GM23338 (cell line): ENCODE measurements around the gene SIPA1. TPM values are rescaled to one million over a fixed set of nuclear protein-coding genes. Genes with fewer than 3 reads are reported as not detected.
A peak's percentile ranks its signal among the peaks of the same experiment; 100 is the strongest.

ENCODE experiments used
- ATAC-seq: fragments of 200-7000 bp; cut with Tn5 transposase; 3 replicates; pipeline ENCODE4 v1.9.1; 2020
- DNase-seq: peaks from one replicate; pipeline ENCODE4 v3.0.0-alpha.2; 2015; ENCODE audit warnings: low spot score
- H2AFZ ChIP-seq: fragments of 200-600 bp; sonication (generic); 2 replicates; pipeline ENCODE4 v1.8.0; 2016; ENCODE audit warnings: antibody characterized with exemption, mild to moderate bottlenecking, moderate library complexity
- H3F3A ChIP-seq: fragments of 200-600 bp; sonication (generic); replicated peaks from 2 replicates; pipeline ENCODE4 v1.8.0; 2017; ENCODE audit warnings: antibody characterized with exemption, mixed run types, low read depth
- H3K27ac ChIP-seq: fragments of 200-600 bp; sonication (generic); 2 replicates; pipeline ENCODE4 v1.6.1; 2016; ENCODE audit warnings: low read depth
- H3K27me3 ChIP-seq: fragments of 200-600 bp; sonication (generic); 2 replicates; pipeline ENCODE4 v1.8.0; 2016; ENCODE audit warnings: mild to moderate bottlenecking, mixed run types, moderate library complexity; ENCODE audit not compliant: insufficient read depth
- H3K36me3 ChIP-seq: fragments of 200-600 bp; sonication (generic); 2 replicates; pipeline ENCODE4 v1.8.0; 2016; ENCODE audit warnings: mild to moderate bottlenecking; ENCODE audit not compliant: insufficient read depth
- H3K4me1 ChIP-seq: fragments of 200-600 bp; sonication (generic); 2 replicates; pipeline ENCODE4 v1.8.0; 2016; ENCODE audit warnings: mild to moderate bottlenecking, moderate library complexity; ENCODE audit not compliant: insufficient read depth
- H3K4me2 ChIP-seq: fragments of 200-600 bp; sonication (generic); 2 replicates; pipeline ENCODE4 v1.7.1; 2017; ENCODE audit warnings: mixed run types
- H3K4me3 ChIP-seq: fragments of 200-600 bp; sonication (generic); 2 replicates; pipeline ENCODE4 v1.6.1; 2016; ENCODE audit warnings: mixed run types
- H3K79me2 ChIP-seq: fragments of 200-600 bp; sonication (generic); replicated peaks from 2 replicates; pipeline ENCODE4 v1.8.0; 2017; ENCODE audit warnings: mild to moderate bottlenecking; ENCODE audit not compliant: insufficient read depth
- H3K9me2 ChIP-seq: fragments of 200-600 bp; sonication (generic); 2 replicates; pipeline ENCODE4 v1.8.0; 2017; ENCODE audit not compliant: insufficient read depth
- H4K20me1 ChIP-seq: fragments of 200-600 bp; sonication (generic); replicated peaks from 2 replicates; pipeline ENCODE4 v1.8.0; 2017; ENCODE audit warnings: mild to moderate bottlenecking; ENCODE audit not compliant: insufficient read depth
- H3K27ac Mint-ChIP-seq: 2 replicates; pipeline ENCODE4 v1.8.0; 2020; ENCODE audit warnings: inconsistent platforms, mild to moderate bottlenecking, moderate library complexity, mixed read lengths
- H3K27me3 Mint-ChIP-seq: 3 replicates; pipeline ENCODE4 v1.8.0; 2022; ENCODE audit warnings: low read depth, mild to moderate bottlenecking, moderate library complexity, mixed read lengths, inconsistent platforms; ENCODE audit not compliant: insufficient read depth, poor library complexity
- H3K36me3 Mint-ChIP-seq: 3 replicates; pipeline ENCODE4 v1.8.0; 2021; ENCODE audit warnings: low read depth, mild to moderate bottlenecking, inconsistent platforms, moderate library complexity, mixed read lengths
- H3K4me1 Mint-ChIP-seq: 3 replicates; pipeline ENCODE4 v1.8.0; 2020; ENCODE audit warnings: mild to moderate bottlenecking, inconsistent platforms, mixed read lengths
- H3K4me3 Mint-ChIP-seq: 3 replicates; pipeline ENCODE4 v1.8.0; 2021; ENCODE audit warnings: moderate library complexity, mild to moderate bottlenecking, inconsistent platforms, mixed read lengths
- H3K9me3 Mint-ChIP-seq: 3 replicates; pipeline ENCODE4 v1.8.0; 2020; ENCODE audit warnings: moderate library complexity, mild to moderate bottlenecking, inconsistent platforms, mixed read lengths
- CREB1 ChIP-seq: fragments of 250-450 bp; sonication (Bioruptor Pico); IDR thresholded peaks from 2 replicates; pipeline ENCODE4 v1.5.0; 2020; ENCODE audit warnings: low read depth, mild to moderate bottlenecking, moderate library complexity
- EZH2 ChIP-seq: fragments of 200-600 bp; sonication (generic); IDR thresholded peaks from one replicate; pipeline ENCODE4 v1.8.0; 2017; ENCODE audit warnings: antibody characterized with exemption, mild to moderate bottlenecking, low read depth; ENCODE audit not compliant: unreplicated experiment
- EZH2phosphoT487 ChIP-seq: fragments of 200-600 bp; sonication (generic); IDR thresholded peaks from one replicate; pipeline ENCODE4 v1.8.1; 2018; ENCODE audit warnings: antibody characterized with exemption; ENCODE audit not compliant: unreplicated experiment
- JUNB ChIP-seq: IDR thresholded peaks from one replicate; pipeline ENCODE4 v1.6.1; 2016; ENCODE audit warnings: antibody characterized with exemption; ENCODE audit not compliant: unreplicated experiment
- NANOG ChIP-seq: IDR thresholded peaks from 2 replicates; pipeline ENCODE4 v1.6.1; 2016; ENCODE audit warnings: antibody characterized with exemption, borderline replicate concordance
- POLR2AphosphoS5 ChIP-seq: IDR thresholded peaks from 2 replicates; pipeline ENCODE4 v1.6.1; 2016; ENCODE audit warnings: antibody characterized with exemption, low read depth
- STAT1 ChIP-seq: IDR thresholded peaks from one replicate; pipeline ENCODE4 v1.6.1; 2016; ENCODE audit warnings: antibody characterized with exemption; ENCODE audit not compliant: unreplicated experiment
- ZNF114 ChIP-seq: fragments of 250-450 bp; sonication (Bioruptor Pico); IDR thresholded peaks from 2 replicates; pipeline ENCODE4 v1.5.0; 2020; ENCODE audit warnings: mild to moderate bottlenecking, moderate library complexity
- ZNF331 ChIP-seq: fragments of 250-450 bp; sonication (Bioruptor Pico); IDR thresholded peaks from 2 replicates; pipeline ENCODE4 v1.5.0; 2020; ENCODE audit warnings: low read depth, mild to moderate bottlenecking, moderate library complexity
- polyA plus RNA-seq: library from polyadenylated mRNA; unstranded; fragments of >200 nt; fragmentation: Nextera tagmentation; extraction: Ambion mirVana; gene quantifications from 2 replicates; pipeline ENCODE4 v1.2.1, GENCODE V29; 2016
- total RNA-seq: library from RNA; depleted of rRNA; stranded (reverse); fragments of >200 nt; shearing (Covaris generic); gene quantifications from 2 replicates; pipeline ENCODE4 v1.2.3, GENCODE V29; 2014
- TF ChIP-seq, protein P1 (sequence below): fragments of 250-450 bp; sonication (Bioruptor Pico); IDR thresholded peaks from 2 replicates; pipeline ENCODE4 v1.5.0; 2020; ENCODE audit warnings: mild to moderate bottlenecking, moderate library complexity
- TF ChIP-seq, protein P2 (sequence below), 2 experiments: fragments of 200-600 bp in 1 of 2; sonication (generic) in 1 of 2; conservative IDR thresholded peaks; 2 replicates each; pipeline versions ENCODE4 v1.5.1 to v1.6.1; 2016 to 2017; ENCODE audit warnings: antibody characterized with exemption in 2 of 2, low read depth in 2 of 2, mild to moderate bottlenecking in 2 of 2, moderate library complexity in 1 of 2
- TF ChIP-seq, protein P3 (sequence below): IDR thresholded peaks from 2 replicates; pipeline ENCODE4 v1.6.1; 2016; ENCODE audit warnings: antibody characterized with exemption
- TF ChIP-seq, protein P4 (sequence below): IDR thresholded peaks from one replicate; pipeline ENCODE4 v1.6.1; 2018; ENCODE audit warnings: antibody characterized with exemption; ENCODE audit not compliant: unreplicated experiment

Gene SIPA1
- total and polyA plus RNA-seq, 2 experiments from 2014 or later = 50.1 to 54.6 TPM

DNA sequence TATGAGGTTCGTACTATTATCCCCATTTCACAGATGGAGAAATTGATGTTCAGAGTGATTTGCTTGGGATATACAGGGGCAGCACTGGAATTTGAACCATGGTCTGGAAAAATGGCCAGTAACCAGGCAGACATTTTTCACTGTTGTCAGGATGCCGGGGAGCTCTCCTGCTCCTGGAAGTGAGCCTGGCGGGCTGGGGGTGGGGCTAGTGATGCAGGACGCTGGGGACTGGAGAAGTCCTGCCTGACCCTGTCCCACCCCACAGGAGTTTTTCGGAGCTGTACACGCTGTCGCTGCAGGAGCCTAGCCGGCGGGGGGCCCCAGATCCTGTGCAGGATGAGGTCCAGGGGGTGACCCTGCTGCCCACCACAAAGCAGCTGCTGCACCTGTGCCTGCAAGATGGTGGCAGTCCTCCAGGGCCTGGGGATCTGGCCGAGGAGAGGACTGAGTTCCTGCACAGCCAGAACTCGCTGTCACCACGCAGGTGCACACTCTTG lies 11.1 kb downstream of the SIPA1 start:
- peak overlapping the region; percentile 10; the same call in 1 of the 3 replicates for H3K4me3 Mint-ChIP-seq
- Histone ChIP-seq H3F3A (peaks cover 18% of the 10 kb centered on the region), H3K27me3 (no peaks in the 10 kb centered on the region), H3K4me2 (no peak overlapping the region), H3K9me2 (no peaks in the 10 kb centered on the region), H4K20me1 (no peaks in the 10 kb centered on the region), H3K4me3 (no peak overlapping the region), H3K36me3 (no peaks in the 10 kb centered on the region), H2AFZ (no peak overlapping the region), H3K79me2 (no peaks in the 10 kb centered on the region), H3K27ac (no peak overlapping the region), H3K4me1 (peaks cover 24% of the 10 kb centered on the region)
- H3K9me3 Mint-ChIP-seq = no peaks in the 10 kb centered on the region
- peaks cover 9% of the 10 kb centered on the region; the same call in 2 of the 3 replicates for H3K36me3 Mint-ChIP-seq
- H3K4me1 Mint-ChIP-seq = peaks cover 31% of the 10 kb centered on the region
- no peak for ATAC-seq
- peaks cover 19% of the 10 kb centered on the region for H3K27me3 Mint-ChIP-seq
- no peak for DNase-seq
- TF ChIP-seq STAT1 (no peak), EZH2phosphoT487 (no peak), ZNF331 (no peak), CREB1 (CRISPR knock-in tag) (no peak), EZH2 (no peak), POLR2AphosphoS5 (no peak), NANOG (no peak), ZNF114 (no peak), JUNB (no peak)
- TF ChIP-seq, protein P1, sequence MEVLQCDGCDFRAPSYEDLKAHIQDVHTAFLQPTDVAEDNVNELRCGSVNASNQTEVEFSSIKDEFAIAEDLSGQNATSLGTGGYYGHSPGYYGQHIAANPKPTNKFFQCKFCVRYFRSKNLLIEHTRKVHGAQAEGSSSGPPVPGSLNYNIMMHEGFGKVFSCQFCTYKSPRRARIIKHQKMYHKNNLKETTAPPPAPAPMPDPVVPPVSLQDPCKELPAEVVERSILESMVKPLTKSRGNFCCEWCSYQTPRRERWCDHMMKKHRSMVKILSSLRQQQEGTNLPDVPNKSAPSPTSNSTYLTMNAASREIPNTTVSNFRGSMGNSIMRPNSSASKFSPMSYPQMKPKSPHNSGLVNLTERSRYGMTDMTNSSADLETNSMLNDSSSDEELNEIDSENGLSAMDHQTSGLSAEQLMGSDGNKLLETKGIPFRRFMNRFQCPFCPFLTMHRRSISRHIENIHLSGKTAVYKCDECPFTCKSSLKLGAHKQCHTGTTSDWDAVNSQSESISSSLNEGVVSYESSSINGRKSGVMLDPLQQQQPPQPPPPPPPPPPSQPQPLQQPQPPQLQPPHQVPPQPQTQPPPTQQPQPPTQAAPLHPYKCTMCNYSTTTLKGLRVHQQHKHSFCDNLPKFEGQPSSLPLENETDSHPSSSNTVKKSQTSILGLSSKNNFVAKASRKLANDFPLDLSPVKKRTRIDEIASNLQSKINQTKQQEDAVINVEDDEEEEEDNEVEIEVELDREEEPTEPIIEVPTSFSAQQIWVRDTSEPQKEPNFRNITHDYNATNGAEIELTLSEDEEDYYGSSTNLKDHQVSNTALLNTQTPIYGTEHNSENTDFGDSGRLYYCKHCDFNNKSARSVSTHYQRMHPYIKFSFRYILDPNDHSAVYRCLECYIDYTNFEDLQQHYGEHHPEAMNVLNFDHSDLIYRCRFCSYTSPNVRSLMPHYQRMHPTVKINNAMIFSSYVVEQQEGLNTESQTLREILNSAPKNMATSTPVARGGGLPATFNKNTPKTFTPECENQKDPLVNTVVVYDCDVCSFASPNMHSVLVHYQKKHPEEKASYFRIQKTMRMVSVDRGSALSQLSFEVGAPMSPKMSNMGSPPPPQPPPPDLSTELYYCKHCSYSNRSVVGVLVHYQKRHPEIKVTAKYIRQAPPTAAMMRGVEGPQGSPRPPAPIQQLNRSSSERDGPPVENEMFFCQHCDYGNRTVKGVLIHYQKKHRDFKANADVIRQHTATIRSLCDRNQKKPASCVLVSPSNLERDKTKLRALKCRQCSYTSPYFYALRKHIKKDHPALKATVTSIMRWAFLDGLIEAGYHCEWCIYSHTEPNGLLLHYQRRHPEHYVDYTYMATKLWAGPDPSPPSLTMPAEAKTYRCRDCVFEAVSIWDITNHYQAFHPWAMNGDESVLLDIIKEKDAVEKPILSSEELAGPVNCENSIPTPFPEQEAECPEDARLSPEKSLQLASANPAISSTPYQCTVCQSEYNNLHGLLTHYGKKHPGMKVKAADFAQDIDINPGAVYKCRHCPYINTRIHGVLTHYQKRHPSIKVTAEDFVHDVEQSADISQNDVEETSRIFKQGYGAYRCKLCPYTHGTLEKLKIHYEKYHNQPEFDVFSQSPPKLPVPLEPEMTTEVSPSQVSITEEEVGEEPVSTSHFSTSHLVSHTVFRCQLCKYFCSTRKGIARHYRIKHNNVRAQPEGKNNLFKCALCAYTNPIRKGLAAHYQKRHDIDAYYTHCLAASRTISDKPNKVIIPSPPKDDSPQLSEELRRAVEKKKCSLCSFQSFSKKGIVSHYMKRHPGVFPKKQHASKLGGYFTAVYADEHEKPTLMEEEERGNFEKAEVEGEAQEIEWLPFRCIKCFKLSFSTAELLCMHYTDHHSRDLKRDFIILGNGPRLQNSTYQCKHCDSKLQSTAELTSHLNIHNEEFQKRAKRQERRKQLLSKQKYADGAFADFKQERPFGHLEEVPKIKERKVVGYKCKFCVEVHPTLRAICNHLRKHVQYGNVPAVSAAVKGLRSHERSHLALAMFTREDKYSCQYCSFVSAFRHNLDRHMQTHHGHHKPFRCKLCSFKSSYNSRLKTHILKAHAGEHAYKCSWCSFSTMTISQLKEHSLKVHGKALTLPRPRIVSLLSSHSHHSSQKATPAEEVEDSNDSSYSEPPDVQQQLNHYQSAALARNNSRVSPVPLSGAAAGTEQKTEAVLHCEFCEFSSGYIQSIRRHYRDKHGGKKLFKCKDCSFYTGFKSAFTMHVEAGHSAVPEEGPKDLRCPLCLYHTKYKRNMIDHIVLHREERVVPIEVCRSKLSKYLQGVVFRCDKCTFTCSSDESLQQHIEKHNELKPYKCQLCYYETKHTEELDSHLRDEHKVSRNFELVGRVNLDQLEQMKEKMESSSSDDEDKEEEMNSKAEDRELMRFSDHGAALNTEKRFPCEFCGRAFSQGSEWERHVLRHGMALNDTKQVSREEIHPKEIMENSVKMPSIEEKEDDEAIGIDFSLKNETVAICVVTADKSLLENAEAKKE = no peak
- TF ChIP-seq, protein P2, sequence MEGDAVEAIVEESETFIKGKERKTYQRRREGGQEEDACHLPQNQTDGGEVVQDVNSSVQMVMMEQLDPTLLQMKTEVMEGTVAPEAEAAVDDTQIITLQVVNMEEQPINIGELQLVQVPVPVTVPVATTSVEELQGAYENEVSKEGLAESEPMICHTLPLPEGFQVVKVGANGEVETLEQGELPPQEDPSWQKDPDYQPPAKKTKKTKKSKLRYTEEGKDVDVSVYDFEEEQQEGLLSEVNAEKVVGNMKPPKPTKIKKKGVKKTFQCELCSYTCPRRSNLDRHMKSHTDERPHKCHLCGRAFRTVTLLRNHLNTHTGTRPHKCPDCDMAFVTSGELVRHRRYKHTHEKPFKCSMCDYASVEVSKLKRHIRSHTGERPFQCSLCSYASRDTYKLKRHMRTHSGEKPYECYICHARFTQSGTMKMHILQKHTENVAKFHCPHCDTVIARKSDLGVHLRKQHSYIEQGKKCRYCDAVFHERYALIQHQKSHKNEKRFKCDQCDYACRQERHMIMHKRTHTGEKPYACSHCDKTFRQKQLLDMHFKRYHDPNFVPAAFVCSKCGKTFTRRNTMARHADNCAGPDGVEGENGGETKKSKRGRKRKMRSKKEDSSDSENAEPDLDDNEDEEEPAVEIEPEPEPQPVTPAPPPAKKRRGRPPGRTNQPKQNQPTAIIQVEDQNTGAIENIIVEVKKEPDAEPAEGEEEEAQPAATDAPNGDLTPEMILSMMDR (conservative IDR thresholded peaks at IDR 0.05; ENCODE audit: low read depth in 2 of 2) = no peak
- TF ChIP-seq, protein P3, sequence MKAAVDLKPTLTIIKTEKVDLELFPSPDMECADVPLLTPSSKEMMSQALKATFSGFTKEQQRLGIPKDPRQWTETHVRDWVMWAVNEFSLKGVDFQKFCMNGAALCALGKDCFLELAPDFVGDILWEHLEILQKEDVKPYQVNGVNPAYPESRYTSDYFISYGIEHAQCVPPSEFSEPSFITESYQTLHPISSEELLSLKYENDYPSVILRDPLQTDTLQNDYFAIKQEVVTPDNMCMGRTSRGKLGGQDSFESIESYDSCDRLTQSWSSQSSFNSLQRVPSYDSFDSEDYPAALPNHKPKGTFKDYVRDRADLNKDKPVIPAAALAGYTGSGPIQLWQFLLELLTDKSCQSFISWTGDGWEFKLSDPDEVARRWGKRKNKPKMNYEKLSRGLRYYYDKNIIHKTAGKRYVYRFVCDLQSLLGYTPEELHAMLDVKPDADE = no peak
- TF ChIP-seq, protein P4, sequence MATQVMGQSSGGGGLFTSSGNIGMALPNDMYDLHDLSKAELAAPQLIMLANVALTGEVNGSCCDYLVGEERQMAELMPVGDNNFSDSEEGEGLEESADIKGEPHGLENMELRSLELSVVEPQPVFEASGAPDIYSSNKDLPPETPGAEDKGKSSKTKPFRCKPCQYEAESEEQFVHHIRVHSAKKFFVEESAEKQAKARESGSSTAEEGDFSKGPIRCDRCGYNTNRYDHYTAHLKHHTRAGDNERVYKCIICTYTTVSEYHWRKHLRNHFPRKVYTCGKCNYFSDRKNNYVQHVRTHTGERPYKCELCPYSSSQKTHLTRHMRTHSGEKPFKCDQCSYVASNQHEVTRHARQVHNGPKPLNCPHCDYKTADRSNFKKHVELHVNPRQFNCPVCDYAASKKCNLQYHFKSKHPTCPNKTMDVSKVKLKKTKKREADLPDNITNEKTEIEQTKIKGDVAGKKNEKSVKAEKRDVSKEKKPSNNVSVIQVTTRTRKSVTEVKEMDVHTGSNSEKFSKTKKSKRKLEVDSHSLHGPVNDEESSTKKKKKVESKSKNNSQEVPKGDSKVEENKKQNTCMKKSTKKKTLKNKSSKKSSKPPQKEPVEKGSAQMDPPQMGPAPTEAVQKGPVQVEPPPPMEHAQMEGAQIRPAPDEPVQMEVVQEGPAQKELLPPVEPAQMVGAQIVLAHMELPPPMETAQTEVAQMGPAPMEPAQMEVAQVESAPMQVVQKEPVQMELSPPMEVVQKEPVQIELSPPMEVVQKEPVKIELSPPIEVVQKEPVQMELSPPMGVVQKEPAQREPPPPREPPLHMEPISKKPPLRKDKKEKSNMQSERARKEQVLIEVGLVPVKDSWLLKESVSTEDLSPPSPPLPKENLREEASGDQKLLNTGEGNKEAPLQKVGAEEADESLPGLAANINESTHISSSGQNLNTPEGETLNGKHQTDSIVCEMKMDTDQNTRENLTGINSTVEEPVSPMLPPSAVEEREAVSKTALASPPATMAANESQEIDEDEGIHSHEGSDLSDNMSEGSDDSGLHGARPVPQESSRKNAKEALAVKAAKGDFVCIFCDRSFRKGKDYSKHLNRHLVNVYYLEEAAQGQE = no peak
- no peak overlapping the region for H3K27ac Mint-ChIP-seq
